IMR-90 (cell line): Measurements from ENCODE around the gene SLCO6A1. TPM values are rescaled to one million over a fixed set of nuclear protein-coding genes. Genes with fewer than 3 reads are reported as not detected.

Experiments used
- ATAC-seq: fragments of 200-7000 bp; cut with Tn5 transposase; 2 replicates; pipeline ENCODE4 v1.9.1; 2020; ENCODE audit warnings: low read depth, mild to moderate bottlenecking, moderate library complexity
- BruUV-seq: library from RNA; stranded (reverse); fragments of 400-500 nt; replicated peaks from 2 replicates; lab custom pipeline; 2021; lab: Mats Ljungman, UMichigan
- CTCF ChIA-PET: fragments of 300-600 bp; formaldehyde crosslinking; extraction: SDS; loops from one replicate; lab custom pipeline; 2021; ENCODE audit warnings: antibody characterized with exemption; lab: Yijun Ruan, JAX
- POLR2A ChIA-PET: fragments of 300-600 bp; sonication (Branson Sonifier 250); formaldehyde crosslinking; loops from one replicate; lab custom pipeline; 2022; ENCODE audit warnings: antibody characterized with exemption; ENCODE audit not compliant: unreplicated experiment; lab: Charles Lee
- DNase-seq: peaks from one replicate; pipeline ENCODE4 v3.0.0; 2013
- H2AFZ ChIP-seq: replicated peaks from 2 replicates; pipeline ENCODE3; 2013; ENCODE audit warnings: low read length, mild to moderate bottlenecking; ENCODE audit not compliant: poor library complexity
- H2AK5ac ChIP-seq: 2 replicates; pipeline ENCODE4 v1.6.1; 2013; ENCODE audit warnings: low read depth, low read length, inconsistent platforms
- H2AK9ac ChIP-seq: replicated peaks from 2 replicates; pipeline ENCODE3; 2013; ENCODE audit warnings: mild to moderate bottlenecking, low read depth, low read length, moderate library complexity; ENCODE audit not compliant: poor library complexity
- H2BK120ac ChIP-seq: 2 replicates; pipeline ENCODE4 v1.6.1; 2013; ENCODE audit warnings: low read depth, low read length, inconsistent platforms
- H2BK15ac ChIP-seq: 3 replicates; pipeline ENCODE4 v1.6.1; 2013; ENCODE audit warnings: low read depth, low read length, inconsistent platforms
- H2BK20ac ChIP-seq: 2 replicates; pipeline ENCODE4 v1.6.1; 2013; ENCODE audit warnings: low read depth, mild to moderate bottlenecking, inconsistent platforms, low read length, moderate library complexity
- H2BK5ac ChIP-seq: 2 replicates; pipeline ENCODE4 v1.6.1; 2013; ENCODE audit warnings: mild to moderate bottlenecking, low read depth, low read length, inconsistent platforms; ENCODE audit not compliant: poor library complexity, severe bottlenecking
- H3K14ac ChIP-seq: replicated peaks from 2 replicates; pipeline ENCODE4 v1.6.1; 2013; ENCODE audit warnings: low read depth, low read length, inconsistent platforms
- H3K18ac ChIP-seq: 2 replicates; pipeline ENCODE4 v1.6.1; 2013; ENCODE audit warnings: low read depth, low read length, control low read depth
- H3K23ac ChIP-seq: 2 replicates; pipeline ENCODE4 v1.6.1; 2013; ENCODE audit warnings: low read depth, low read length, inconsistent platforms
- H3K27ac ChIP-seq: 2 replicates; pipeline ENCODE4 v1.5.1; 2013; ENCODE audit warnings: mild to moderate bottlenecking, control low read depth, low read length; ENCODE audit not compliant: insufficient read depth
- H3K27me3 ChIP-seq: 2 replicates; pipeline ENCODE4 v1.6.1; 2013; ENCODE audit warnings: low read length; ENCODE audit not compliant: control insufficient read depth, insufficient read depth
- H3K36me3 ChIP-seq: 2 replicates; pipeline ENCODE4 v1.6.1; 2013; ENCODE audit warnings: low read length, mixed read lengths; ENCODE audit not compliant: control insufficient read depth, insufficient read depth
- H3K4ac ChIP-seq: 2 replicates; pipeline ENCODE4 v1.6.1; 2013; ENCODE audit warnings: low read depth, low read length, inconsistent platforms
- H3K4me1 ChIP-seq: 2 replicates; pipeline ENCODE4 v1.6.1; 2013; ENCODE audit warnings: low read length, mixed read lengths; ENCODE audit not compliant: control insufficient read depth, insufficient read depth
- H3K4me2 ChIP-seq: 2 replicates; pipeline ENCODE4 v1.6.1; 2013; ENCODE audit warnings: low read depth, mild to moderate bottlenecking, control low read depth, low read length, moderate library complexity
- H3K4me3 ChIP-seq: 2 replicates; pipeline ENCODE4 v1.5.1; 2013; ENCODE audit warnings: low read depth, mild to moderate bottlenecking, control low read depth, low read length, moderate library complexity; ENCODE audit not compliant: insufficient read depth
- H3K56ac ChIP-seq: 2 replicates; pipeline ENCODE4 v1.6.1; 2013; ENCODE audit warnings: low read length, inconsistent platforms; ENCODE audit not compliant: insufficient read depth; ENCODE audit errors: extremely low read depth
- H3K79me1 ChIP-seq, 2 experiments: 2 replicates each; pipeline ENCODE4 v1.6.1; 2013; ENCODE audit warnings: low read length in 2 of 2, inconsistent platforms in 1 of 2, low read depth in 1 of 2
- H3K9ac ChIP-seq: 2 replicates; pipeline ENCODE4 v1.6.1; 2013; ENCODE audit warnings: low read depth, low read length, control low read depth
- H3K9me1 ChIP-seq: 2 replicates; pipeline ENCODE4 v1.6.1; 2013; ENCODE audit warnings: low read length, inconsistent platforms; ENCODE audit not compliant: insufficient read depth
- H3K9me3 ChIP-seq: 2 replicates; pipeline ENCODE4 v1.6.1; 2013; ENCODE audit warnings: low read length; ENCODE audit not compliant: control insufficient read depth, insufficient read depth
- H4K20me1 ChIP-seq: 2 replicates; pipeline ENCODE4 v1.6.1; 2013; ENCODE audit warnings: low read length, inconsistent platforms; ENCODE audit not compliant: insufficient read depth
- H4K5ac ChIP-seq: 2 replicates; pipeline ENCODE4 v1.6.1; 2013; ENCODE audit warnings: mild to moderate bottlenecking, low read depth, low read length, control low read depth
- H4K8ac ChIP-seq, 2 experiments: 2 replicates each; pipeline ENCODE4 v1.6.1; 2013; ENCODE audit warnings: low read depth in 2 of 2, low read length in 2 of 2, control low read depth in 1 of 2, inconsistent platforms in 1 of 2
- H4K91ac ChIP-seq: 2 replicates; pipeline ENCODE4 v1.6.1; 2013; ENCODE audit warnings: low read depth, low read length, inconsistent platforms; ENCODE audit not compliant: insufficient read depth
- BHLHE40 ChIP-seq: fragments of 150-350 bp; IDR thresholded peaks from 2 replicates; pipeline ENCODE4 v1.6.1; 2016; ENCODE audit warnings: mild to moderate bottlenecking, low read depth, low read length
- CEBPB ChIP-seq: IDR thresholded peaks from 2 replicates; pipeline ENCODE4 v1.6.1; 2012; ENCODE audit warnings: low read depth, low read length, improper control_type of control experiment
- CHD1 ChIP-seq: IDR thresholded peaks from 2 replicates; pipeline ENCODE4 v1.6.1; 2012; ENCODE audit warnings: low read depth, low read length, improper control_type of control experiment
- FOS ChIP-seq: fragments of 150-350 bp; IDR thresholded peaks from 2 replicates; pipeline ENCODE4 v1.6.1; 2016; ENCODE audit warnings: low read depth, low read length
- MAFK ChIP-seq: IDR thresholded peaks from 2 replicates; pipeline ENCODE4 v1.6.1; 2012; ENCODE audit warnings: low read depth, low read length, improper control_type of control experiment
- MAZ ChIP-seq: IDR thresholded peaks from 2 replicates; pipeline ENCODE4 v1.6.1; 2012; ENCODE audit warnings: low read depth, mild to moderate bottlenecking, low read length, improper control_type of control experiment, moderate library complexity, borderline replicate concordance
- MXI1 ChIP-seq: IDR thresholded peaks from 2 replicates; pipeline ENCODE4 v1.6.1; 2012; ENCODE audit warnings: low read depth, mild to moderate bottlenecking, low read length, moderate library complexity, borderline replicate concordance
- NFE2L2 ChIP-seq: fragments of 150-350 bp; IDR thresholded peaks from 2 replicates; pipeline ENCODE4 v1.6.1; 2016; ENCODE audit warnings: low read depth, mild to moderate bottlenecking, low read length
- POLR2A ChIP-seq: IDR thresholded peaks from 2 replicates; pipeline ENCODE4 v1.6.1; 2012; ENCODE audit warnings: mild to moderate bottlenecking, low read depth, low read length
- RAD21 ChIP-seq: IDR thresholded peaks from 2 replicates; pipeline ENCODE4 v1.6.1; 2012; ENCODE audit warnings: low read length, improper control_type of control experiment
- RCOR1 ChIP-seq: IDR thresholded peaks from 2 replicates; pipeline ENCODE4 v1.6.1; 2012; ENCODE audit warnings: mild to moderate bottlenecking, low read length, improper control_type of control experiment; ENCODE audit not compliant: insufficient replicate concordance
- RFX5 ChIP-seq: IDR thresholded peaks from 2 replicates; pipeline ENCODE4 v1.8.0; 2012; ENCODE audit warnings: low read depth, mild to moderate bottlenecking, low read length, moderate library complexity
- SMC3 ChIP-seq: fragments of 150-350 bp; IDR thresholded peaks from 2 replicates; pipeline ENCODE4 v1.6.1; 2016; ENCODE audit warnings: low read depth, mild to moderate bottlenecking, antibody characterized with exemption, low read length, moderate library complexity
- WGBS, 2 experiments: methylation state at CpG; one replicate each; pipeline versions ENCODE4 v1.1.5 to v1.1.7; 2013; ENCODE audit warnings: missing lambda C conversion rate in 2 of 2; ENCODE audit not compliant: insufficient read length in 1 of 2; ENCODE audit errors: extremely low coverage in 2 of 2; 5-methylcytosine and 5-hydroxymethylcytosine counted together
- dilution Hi-C: fragments of 300-500 bp; cut with HindIII; formaldehyde crosslinking; loops from one replicate; pipeline ENCODE4 v1.14.3; 2018; ENCODE audit warnings: low sequenced_read_pairs; ENCODE audit not compliant: unreplicated experiment
- in situ Hi-C: fragments of 300-500 bp; cut with MboI; formaldehyde crosslinking; loops from 3 replicates; pipeline ENCODE4 v1.14.3; 2019; ENCODE audit warnings: low sequenced_read_pairs, inconsistent platforms, mixed read lengths
- intact Hi-C: fragments of 100-400 bp; cut with micrococcal nuclease; formaldehyde crosslinking; loops from 2 replicates; pipeline ENCODE4 v1.10.0; 2022
- polyA plus RNA-seq, 3 experiments: library from polyadenylated mRNA; depleted of rRNA; stranded (reverse); fragments of >200 nt; gene quantifications; 2 replicates each; pipeline ENCODE4 v1.2.3, GENCODE V29; 2012; ENCODE audit warnings: low replicate concordance in 1 of 3
- total RNA-seq: library from RNA; depleted of rRNA; stranded (reverse); fragments of >200 nt; gene quantifications from 2 replicates; pipeline ENCODE4 v1.2.3, GENCODE V29; 2012
- TF ChIP-seq, protein P1 (sequence below): fragments of 150-350 bp; IDR thresholded peaks from 2 replicates; pipeline ENCODE4 v1.6.1; 2016; ENCODE audit warnings: low read depth, mild to moderate bottlenecking, low read length, moderate library complexity, borderline replicate concordance
- TF ChIP-seq, protein P2 (sequence below): fragments of 150-350 bp; IDR thresholded peaks from 2 replicates; pipeline ENCODE4 v1.6.1; 2017; ENCODE audit warnings: mild to moderate bottlenecking, antibody characterized with exemption, low read length, low read depth

SLCO6A1 gene
- total and polyA plus RNA-seq, 2 of the 4 experiments (the other 2 are of a cell fraction), result not detected

DNA sequence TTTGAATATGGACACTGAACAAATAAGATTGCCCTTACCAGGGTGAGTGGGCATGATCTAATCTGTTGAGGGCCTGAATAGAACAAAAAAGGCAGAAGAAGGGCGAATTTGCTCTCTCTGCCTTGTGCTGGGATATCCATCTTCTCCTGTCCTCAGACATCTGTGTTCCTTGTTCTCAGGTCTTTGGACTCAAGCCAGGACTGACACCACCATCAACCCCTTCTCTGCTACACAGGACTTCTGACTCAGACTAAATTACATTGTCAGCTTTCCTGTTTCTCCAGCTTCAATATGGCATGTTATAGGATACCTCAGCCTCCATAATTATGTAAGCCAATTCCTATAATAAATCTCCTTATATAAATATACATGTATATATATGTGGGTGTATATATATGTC, 40.8 kb upstream of the SLCO6A1 start:
- dilution Hi-C loops, result no loop called here

More for the DNA sequence above, 40.8 kb upstream of the SLCO6A1 start:
- no peak overlapping the region for H3K4me2 ChIP-seq
- no peak overlapping the region for H2AFZ ChIP-seq
- no peak overlapping the region for H3K23ac ChIP-seq
- CTCF ChIA-PET, result no interaction called here
- no peaks in the 10 kb centered on the region for H3K36me3 ChIP-seq
- H2BK5ac ChIP-seq, result no peak overlapping the region
- H3K14ac ChIP-seq, result no peak overlapping the region
- H2BK120ac ChIP-seq, result no peak overlapping the region
- no peak overlapping the region for H2BK15ac ChIP-seq
- H3K9ac ChIP-seq, result no peak overlapping the region
- H3K27ac ChIP-seq, result no peak overlapping the region
- H3K4me3 ChIP-seq, result no peak overlapping the region
- H2BK20ac ChIP-seq, result no peak overlapping the region
- TF ChIP-seq CHD1 (no peak), MXI1 (no peak), MAFK (no peak), BHLHE40 (no peak), FOS (no peak), NFE2L2 (no peak), SMC3 (no peak), RCOR1 (no peak), RFX5 (no peak), MAZ (no peak), POLR2A (no peak), CEBPB (no peak), RAD21 (no peak)
- TF ChIP-seq, protein P1, sequence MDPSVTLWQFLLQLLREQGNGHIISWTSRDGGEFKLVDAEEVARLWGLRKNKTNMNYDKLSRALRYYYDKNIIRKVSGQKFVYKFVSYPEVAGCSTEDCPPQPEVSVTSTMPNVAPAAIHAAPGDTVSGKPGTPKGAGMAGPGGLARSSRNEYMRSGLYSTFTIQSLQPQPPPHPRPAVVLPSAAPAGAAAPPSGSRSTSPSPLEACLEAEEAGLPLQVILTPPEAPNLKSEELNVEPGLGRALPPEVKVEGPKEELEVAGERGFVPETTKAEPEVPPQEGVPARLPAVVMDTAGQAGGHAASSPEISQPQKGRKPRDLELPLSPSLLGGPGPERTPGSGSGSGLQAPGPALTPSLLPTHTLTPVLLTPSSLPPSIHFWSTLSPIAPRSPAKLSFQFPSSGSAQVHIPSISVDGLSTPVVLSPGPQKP, result no peak
- TF ChIP-seq, protein P2, sequence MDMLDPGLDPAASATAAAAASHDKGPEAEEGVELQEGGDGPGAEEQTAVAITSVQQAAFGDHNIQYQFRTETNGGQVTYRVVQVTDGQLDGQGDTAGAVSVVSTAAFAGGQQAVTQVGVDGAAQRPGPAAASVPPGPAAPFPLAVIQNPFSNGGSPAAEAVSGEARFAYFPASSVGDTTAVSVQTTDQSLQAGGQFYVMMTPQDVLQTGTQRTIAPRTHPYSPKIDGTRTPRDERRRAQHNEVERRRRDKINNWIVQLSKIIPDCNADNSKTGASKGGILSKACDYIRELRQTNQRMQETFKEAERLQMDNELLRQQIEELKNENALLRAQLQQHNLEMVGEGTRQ, result no peak
- H2AK5ac ChIP-seq, result no peak overlapping the region
- no TSS peak for BruUV-seq
- H4K91ac ChIP-seq, result no peak overlapping the region
- DNase-seq (no peak), ATAC-seq (no peak)
- H2AK9ac ChIP-seq, result no peak overlapping the region
- 0 out of 2 replicates have a peak, but pooled peaks cover 1% of the 10 kb centered on the region for H3K27me3 ChIP-seq
- H3K4ac ChIP-seq, result no peak overlapping the region
- no CpG with 5 or more reads among the region's 1 CpG for WGBS, 2 experiments
- no peaks in the 10 kb centered on the region for H3K79me1 ChIP-seq
- in situ Hi-C loops (no loop called here), intact Hi-C loops (loop anchor here (5.0 to 10.0 kb wide), 2 partner anchors 598 to 935 kb away; no protein-coding TSS in a partner anchor)
- H3K9me3 ChIP-seq, result no peaks in the 10 kb centered on the region
- no peak overlapping the region for H3K56ac ChIP-seq
- no peak overlapping the region for H4K8ac ChIP-seq
- H4K20me1 ChIP-seq, result no peaks in the 10 kb centered on the region
- no peaks in the 10 kb centered on the region for H3K4me1 ChIP-seq
- POLR2A ChIA-PET, result no interaction called here
- no peaks in the 10 kb centered on the region for H3K9me1 ChIP-seq
- no peak overlapping the region for H4K5ac ChIP-seq
- no peak overlapping the region for H3K18ac ChIP-seq
